Activated CD8-positive, alpha-beta T cell treated with anti-CD3 and anti-CD28 coated beads, Interleukin-2, amount 10 ng/mL, durations not matched to agents 7 days and 5 days (primary cell): ENCODE measurements around the gene PAK6. TPM values are rescaled to one million over a fixed set of nuclear protein-coding genes. Genes with fewer than 3 reads are reported as not detected.

Source experiments
- ATAC-seq: fragments of 150-1000 bp; cut with Tn5 transposase; one replicate; pipeline ENCODE4 v1.10.0; 2021; ENCODE audit warnings: moderate library complexity
- CTCF ChIA-PET: fragments of 350-600 bp; sonication (Branson Sonifier 250); formaldehyde crosslinking; loops from one replicate; lab custom pipeline; 2021; ENCODE audit warnings: antibody characterized with exemption; lab: Charles Lee
- POLR2A ChIA-PET: fragments of 350-600 bp; sonication (Branson Sonifier 250); formaldehyde crosslinking; loops from one replicate; lab custom pipeline; 2021; ENCODE audit warnings: antibody characterized with exemption; lab: Charles Lee
- DNase-seq: peaks from one replicate; pipeline ENCODE4 v3.0.0-alpha.2; 2020
- H3K27ac Mint-ChIP-seq: one replicate; pipeline ENCODE4 v1.8.0; 2021; ENCODE audit warnings: mild to moderate bottlenecking, mixed read lengths
- H3K27me3 Mint-ChIP-seq: one replicate; pipeline ENCODE4 v1.8.0; 2021; ENCODE audit warnings: low read depth, mixed read lengths
- H3K36me3 Mint-ChIP-seq: one replicate; pipeline ENCODE4 v1.8.0; 2021; ENCODE audit warnings: low read depth, mixed read lengths
- H3K4me1 Mint-ChIP-seq: one replicate; pipeline ENCODE4 v1.8.0; 2021; ENCODE audit warnings: low read depth, mixed read lengths
- H3K4me3 Mint-ChIP-seq: one replicate; pipeline ENCODE4 v1.8.0; 2021; ENCODE audit warnings: mild to moderate bottlenecking, mixed read lengths
- H3K9me3 Mint-ChIP-seq: one replicate; pipeline ENCODE4 v1.8.0; 2022; ENCODE audit warnings: mixed read lengths; ENCODE audit not compliant: insufficient read depth
- total RNA-seq, 2 experiments: library from RNA; stranded (reverse); gene quantifications; one replicate each; pipeline ENCODE4 v1.2.3, GENCODE V29; 2021

PAK6 gene
- total RNA-seq, 2 experiments from 2014 or later = 1.2 to 1.4 TPM

- no peak overlapping the region for H3K27ac Mint-ChIP-seq
- CTCF ChIA-PET = interaction anchor here (1.1 to 8.1 kb wide), 6 partner anchors 10 to 84 kb away, joined by 3 to 43 read pairs (median 4); no protein-coding TSS in a partner anchor
- H3K4me1 Mint-ChIP-seq = peaks cover 26% of the 10 kb centered on the region
- H3K9me3 Mint-ChIP-seq = no peaks in the 10 kb centered on the region
- no peak overlapping the region for H3K4me3 Mint-ChIP-seq
- no peaks in the 10 kb centered on the region for H3K36me3 Mint-ChIP-seq
- H3K27me3 Mint-ChIP-seq = peaks cover 17% of the 10 kb centered on the region
- ATAC-seq = no peak
- no peak for DNase-seq
- POLR2A ChIA-PET = interaction anchor here (1.3 kb wide), 1 partner anchor 13 kb away, joined by 3 read pairs; no protein-coding TSS in a partner anchor
Observed at GRCh38 chr15:40241269-40242212, 2.7 kb downstream of the PAK6 start.

- Mint-ChIP-seq H3K27ac (no peak overlapping the region), H3K4me1 (peaks cover 26% of the 10 kb centered on the region), H3K9me3 (no peaks in the 10 kb centered on the region), H3K4me3 (no peak overlapping the region), H3K36me3 (no peaks in the 10 kb centered on the region), H3K27me3 (peaks cover 17% of the 10 kb centered on the region)
- DNase-seq (no peak), ATAC-seq (no peak)
- POLR2A ChIA-PET = no interaction called here
- CTCF ChIA-PET = interaction anchor here (1.1 to 8.1 kb wide), 5 partner anchors 11 to 37 kb away, joined by 3 to 43 read pairs (median 4); no protein-coding TSS in a partner anchor
Observed at GRCh38 chr15:40242213-40242599, 3.3 kb downstream of the PAK6 start.

GRCh38 chr15:40242601-40243000 lies 3.7 kb downstream of the PAK6 start:
- no peak overlapping the region for H3K4me3 Mint-ChIP-seq
- H3K9me3 Mint-ChIP-seq = no peaks in the 10 kb centered on the region

GRCh38 chr15:40243126-40243810 lies 4.4 kb downstream of the PAK6 start:
- POLR2A ChIA-PET = no interaction called here

More at GRCh38 chr15:40242601-40243000, 3.7 kb downstream of the PAK6 start:
- CTCF ChIA-PET = interaction anchor here (1.1 to 8.1 kb wide), 5 partner anchors 12 to 37 kb away, joined by 3 to 43 read pairs (median 4); no protein-coding TSS in a partner anchor
- peaks cover 17% of the 10 kb centered on the region for H3K27me3 Mint-ChIP-seq
- no peaks in the 10 kb centered on the region for H3K36me3 Mint-ChIP-seq
- H3K27ac Mint-ChIP-seq = no peak overlapping the region
- POLR2A ChIA-PET = no interaction called here
- peaks cover 26% of the 10 kb centered on the region for H3K4me1 Mint-ChIP-seq
- DNase-seq (no peak), ATAC-seq (no peak)

GRCh38 chr15:40244961-40245523 lies 6.2 kb downstream of the PAK6 start:
- ATAC-seq (no peak), DNase-seq (no peak)
- Mint-ChIP-seq H3K4me1 (peaks cover 13% of the 10 kb centered on the region), H3K27me3 (peaks cover 9% of the 10 kb centered on the region), H3K36me3 (no peaks in the 10 kb centered on the region), H3K27ac (no peak overlapping the region), H3K4me3 (no peak overlapping the region), H3K9me3 (no peaks in the 10 kb centered on the region)
- POLR2A ChIA-PET = no interaction called here
- CTCF ChIA-PET = interaction anchor here (0.9 to 8.1 kb wide), 4 partner anchors 25 to 199 kb away, joined by 3 to 43 read pairs (median 10); no protein-coding TSS in a partner anchor

More at GRCh38 chr15:40243126-40243810, 4.4 kb downstream of the PAK6 start:
- Mint-ChIP-seq H3K27ac (no peak overlapping the region), H3K4me1 (peaks cover 24% of the 10 kb centered on the region), H3K9me3 (no peaks in the 10 kb centered on the region), H3K4me3 (no peak overlapping the region), H3K36me3 (no peaks in the 10 kb centered on the region), H3K27me3 (peaks cover 10% of the 10 kb centered on the region)
- DNase-seq (no peak), ATAC-seq (no peak)
- CTCF ChIA-PET = interaction anchor here (1.1 to 8.1 kb wide), 5 partner anchors 11 to 198 kb away, joined by 3 to 43 read pairs (median 4); no protein-coding TSS in a partner anchor

- ChIA-PET CTCF (interaction anchor here (4.5 to 8.1 kb wide), 2 partner anchors 28 kb away, joined by 16 to 43 read pairs; no protein-coding TSS in a partner anchor), POLR2A (interaction anchor here (0.9 kb wide), 1 partner anchor 18 kb away, joined by 3 read pairs; no protein-coding TSS in a partner anchor)
- ATAC-seq = no peak
- no peaks in the 10 kb centered on the region for H3K36me3 Mint-ChIP-seq
- H3K4me1 Mint-ChIP-seq = peaks cover 13% of the 10 kb centered on the region
- no peak for DNase-seq
- peaks cover 14% of the 10 kb centered on the region for H3K27me3 Mint-ChIP-seq
- H3K27ac Mint-ChIP-seq = no peak overlapping the region
- H3K4me3 Mint-ChIP-seq = no peak overlapping the region
- no peaks in the 10 kb centered on the region for H3K9me3 Mint-ChIP-seq
Observed at GRCh38 chr15:40245666-40246450, 7.0 kb downstream of the PAK6 start.

GRCh38 chr15:40246496-40247280 lies 7.8 kb downstream of the PAK6 start:
- H3K36me3 Mint-ChIP-seq = no peaks in the 10 kb centered on the region
- H3K27ac Mint-ChIP-seq = no peak overlapping the region
- peaks cover 19% of the 10 kb centered on the region for H3K27me3 Mint-ChIP-seq
- ATAC-seq (no peak), DNase-seq (no peak)
- no peaks in the 10 kb centered on the region for H3K9me3 Mint-ChIP-seq
- peaks cover 13% of the 10 kb centered on the region for H3K4me1 Mint-ChIP-seq
- POLR2A ChIA-PET = interaction anchor here (0.9 kb wide), 1 partner anchor 19 kb away, joined by 3 read pairs; no protein-coding TSS in a partner anchor
- CTCF ChIA-PET = interaction anchor here (1.1 to 8.1 kb wide), 4 partner anchors 20 to 91 kb away, joined by 3 to 43 read pairs (median 10); no protein-coding TSS in a partner anchor
- H3K4me3 Mint-ChIP-seq = no peak overlapping the region

GRCh38 chr15:40247406-40247971 lies 8.6 kb downstream of the PAK6 start:
- H3K36me3 Mint-ChIP-seq = no peaks in the 10 kb centered on the region
- DNase-seq (no peak), ATAC-seq (no peak)
- ChIA-PET CTCF (interaction anchor here (0.6 to 8.1 kb wide), 4 partner anchors 21 to 90 kb away, joined by 3 to 43 read pairs (median 4); no protein-coding TSS in a partner anchor), POLR2A (interaction anchor here (1.2 kb wide), 1 partner anchor 8 kb away, joined by 3 read pairs; the partner anchor contains the start of gene PAK6)
- H3K4me1 Mint-ChIP-seq = peaks cover 12% of the 10 kb centered on the region
- H3K27ac Mint-ChIP-seq = no peak overlapping the region
- H3K9me3 Mint-ChIP-seq = no peaks in the 10 kb centered on the region
- no peak overlapping the region for H3K4me3 Mint-ChIP-seq
- H3K27me3 Mint-ChIP-seq = peaks cover 23% of the 10 kb centered on the region

GRCh38 chr15:40248006-40248783 lies 9.3 kb downstream of the PAK6 start:
- ChIA-PET CTCF (interaction anchor here (0.6 to 8.1 kb wide), 4 partner anchors 21 to 90 kb away, joined by 3 to 43 read pairs (median 4); no protein-coding TSS in a partner anchor), POLR2A (interaction anchor here (1.2 kb wide), 1 partner anchor 9 kb away, joined by 3 read pairs; the partner anchor contains the start of gene PAK6)
- Mint-ChIP-seq H3K27ac (no peak overlapping the region), H3K4me1 (peaks cover 10% of the 10 kb centered on the region), H3K36me3 (peaks cover 1% of the 10 kb centered on the region), H3K27me3 (peaks cover 27% of the 10 kb centered on the region), H3K9me3 (no peaks in the 10 kb centered on the region), H3K4me3 (no peak overlapping the region)
- DNase-seq (no peak), ATAC-seq (no peak)
